MM.1S (cell line): ENCODE data around the gene PTPRH.

Source experiments
- DNase-seq: peaks from one replicate; pipeline ENCODE4 v3.0.0-alpha.2; 2015
- H2AFZ ChIP-seq: fragments of 300-600 bp; sonication (generic); 2 replicates; pipeline ENCODE4 v1.6.0; 2016; ENCODE audit warnings: antibody characterized with exemption, low read length
- H3F3A ChIP-seq: fragments of 300-600 bp; sonication (generic); 2 replicates; pipeline ENCODE4 v1.6.1; 2016; ENCODE audit warnings: mild to moderate bottlenecking, antibody characterized with exemption, low read length, moderate library complexity, mixed read lengths; ENCODE audit not compliant: insufficient read depth
- H3K27ac ChIP-seq: fragments of 300-600 bp; sonication (generic); 2 replicates; pipeline ENCODE4 v1.5.1; 2016; ENCODE audit warnings: mild to moderate bottlenecking, low read length
- H3K27me3 ChIP-seq: fragments of 300-600 bp; sonication (generic); replicated peaks from 2 replicates; pipeline ENCODE4 v1.6.0; 2016; ENCODE audit warnings: low read length; ENCODE audit not compliant: insufficient read depth
- H3K36me3 ChIP-seq: fragments of 300-600 bp; sonication (generic); replicated peaks from 2 replicates; pipeline ENCODE4 v1.6.1; 2016; ENCODE audit warnings: mild to moderate bottlenecking, low read length, mixed read lengths; ENCODE audit not compliant: insufficient read depth
- H3K4me1 ChIP-seq: fragments of 300-600 bp; sonication (generic); 2 replicates; pipeline ENCODE4 v1.6.1; 2016; ENCODE audit warnings: low read length, mixed read lengths
- H3K4me2 ChIP-seq: fragments of 300-600 bp; sonication (generic); 2 replicates; pipeline ENCODE4 v1.6.0; 2016; ENCODE audit warnings: low read depth, low read length
- H3K4me3 ChIP-seq: fragments of 300-600 bp; sonication (generic); 2 replicates; pipeline ENCODE4 v1.5.1; 2016; ENCODE audit warnings: low read length, mixed read lengths
- H3K79me2 ChIP-seq: fragments of 300-600 bp; sonication (generic); 2 replicates; pipeline ENCODE4 v1.6.1; 2016; ENCODE audit warnings: mixed run types, low read length, mixed read lengths
- H3K9ac ChIP-seq: fragments of 300-600 bp; sonication (generic); 2 replicates; pipeline ENCODE4 v1.6.1; 2016; ENCODE audit warnings: low read length, mixed read lengths
- H3K9me2 ChIP-seq: fragments of 300-600 bp; sonication (generic); replicated peaks from 2 replicates; pipeline ENCODE4 v1.6.1; 2016; ENCODE audit warnings: mild to moderate bottlenecking, low read length, mixed read lengths; ENCODE audit not compliant: insufficient read depth
- H3K9me3 ChIP-seq: fragments of 300-600 bp; sonication (generic); replicated peaks from 2 replicates; pipeline ENCODE4 v1.6.1; 2016; ENCODE audit warnings: mild to moderate bottlenecking, low read length, mixed read lengths; ENCODE audit not compliant: insufficient read depth
- H4K20me1 ChIP-seq: fragments of 300-600 bp; sonication (generic); 2 replicates; pipeline ENCODE4 v1.6.1; 2016; ENCODE audit warnings: mild to moderate bottlenecking, low read length, moderate library complexity, mixed read lengths; ENCODE audit not compliant: insufficient read depth
- CTCF ChIP-seq: fragments of 300-600 bp; sonication (generic); IDR thresholded peaks from 2 replicates; pipeline ENCODE4 v1.5.1; 2016; ENCODE audit warnings: antibody characterized with exemption, low read length, mixed read lengths
- EZH2 ChIP-seq: fragments of 300-600 bp; sonication (generic); optimal IDR thresholded peaks from 2 replicates; pipeline ENCODE3; 2017; ENCODE audit warnings: low read depth, mild to moderate bottlenecking, antibody characterized with exemption, low read length, mixed read lengths
- EZH2phosphoT487 ChIP-seq: fragments of 300-600 bp; sonication (generic); IDR thresholded peaks from 2 replicates; pipeline ENCODE4 v1.6.1; 2018; ENCODE audit warnings: antibody characterized with exemption, low read length

The PTPRH gene

GRCh38 chr19:55241143-55241934, 32.0 kb upstream of the PTPRH start:
- Histone ChIP-seq H3F3A (peaks cover 4% of the 10 kb centered on the region; the same call in 1 of the 2 replicates), H3K9me2 (no peaks in the 10 kb centered on the region), H4K20me1 (0 out of 2 replicates have a peak, but pooled peaks cover 2% of the 10 kb centered on the region), H3K27me3 (no peaks in the 10 kb centered on the region), H3K27ac (no peak overlapping the region), H2AFZ (no peak overlapping the region), H3K4me3 (no peak overlapping the region), H3K36me3 (peaks cover 14% of the 10 kb centered on the region), H3K9me3 (no peaks in the 10 kb centered on the region), H3K79me2 (peaks cover 72% of the 10 kb centered on the region), H3K9ac (no peak overlapping the region), H3K4me2 (no peak overlapping the region), H3K4me1 (no peaks in the 10 kb centered on the region)
- TF ChIP-seq EZH2 (no peak), CTCF (no peak), EZH2phosphoT487 (no peak)
- DNase-seq, result no peak

GRCh38 chr19:55240713-55241020, 31.4 kb upstream of the PTPRH start:
- Histone ChIP-seq H3K36me3 (peaks cover 14% of the 10 kb centered on the region), H4K20me1 (no peaks in the 10 kb centered on the region), H3K4me1 (no peaks in the 10 kb centered on the region), H3K4me3 (no peak overlapping the region), H3K27me3 (no peaks in the 10 kb centered on the region), H3K9ac (no peak overlapping the region), H3F3A (peaks cover 4% of the 10 kb centered on the region; the same call in 1 of the 2 replicates), H3K9me2 (no peaks in the 10 kb centered on the region), H3K27ac (no peak overlapping the region), H2AFZ (no peak overlapping the region), H3K4me2 (no peak overlapping the region), H3K79me2 (peaks cover 66% of the 10 kb centered on the region), H3K9me3 (no peaks in the 10 kb centered on the region)
- TF ChIP-seq EZH2 (no peak), CTCF (no peak), EZH2phosphoT487 (no peak)
- no peak for DNase-seq

GRCh38 chr19:55239004-55239403, 29.7 kb upstream of the PTPRH start:
- H3K27ac ChIP-seq, result no peak overlapping the region
- no peaks in the 10 kb centered on the region for H4K20me1 ChIP-seq
- no peak overlapping the region for H3K4me3 ChIP-seq
- no peak overlapping the region for H2AFZ ChIP-seq
- H3K9me3 ChIP-seq, result no peaks in the 10 kb centered on the region
- peaks cover 4% of the 10 kb centered on the region; the same call in 1 of the 2 replicates for H3F3A ChIP-seq
- no peak overlapping the region for H3K4me2 ChIP-seq
- no peak for TF ChIP-seq EZH2phosphoT487
- no peak for TF ChIP-seq EZH2
- no peak overlapping the region for H3K9ac ChIP-seq
- H3K4me1 ChIP-seq, result no peaks in the 10 kb centered on the region
- no peak for DNase-seq
- H3K79me2 ChIP-seq, result peaks cover 55% of the 10 kb centered on the region
- H3K27me3 ChIP-seq, result no peaks in the 10 kb centered on the region
- H3K36me3 ChIP-seq, result peaks cover 14% of the 10 kb centered on the region
- no peaks in the 10 kb centered on the region for H3K9me2 ChIP-seq

GRCh38 chr19:55238030-55238429, 28.7 kb upstream of the PTPRH start:
- H3K9ac ChIP-seq, result no peak overlapping the region
- H3K4me1 ChIP-seq, result no peaks in the 10 kb centered on the region
- no peak overlapping the region for H3K27ac ChIP-seq
- H3K36me3 ChIP-seq, result peaks cover 19% of the 10 kb centered on the region
- H3K9me2 ChIP-seq, result no peaks in the 10 kb centered on the region
- H3K79me2 ChIP-seq, result peaks cover 55% of the 10 kb centered on the region
- H3K27me3 ChIP-seq, result no peaks in the 10 kb centered on the region
- no peak overlapping the region for H3K4me3 ChIP-seq
- no peak for DNase-seq
- H3F3A ChIP-seq, result peaks cover 4% of the 10 kb centered on the region; the same call in 1 of the 2 replicates
- H4K20me1 ChIP-seq, result 0 out of 2 replicates have a peak, but pooled peaks cover 5% of the 10 kb centered on the region
- H2AFZ ChIP-seq, result no peak overlapping the region
- TF ChIP-seq EZH2 (no peak), CTCF (no peak), EZH2phosphoT487 (no peak)
- H3K4me2 ChIP-seq, result no peak overlapping the region
- no peaks in the 10 kb centered on the region for H3K9me3 ChIP-seq
